ENCODE measurements around the gene AP2A2.
A peak's percentile ranks its signal among the peaks of the same experiment; 100 is the strongest.

The AP2A2 gene

GRCh38 chr11:905952-906351 lies 19.7 kb upstream of the AP2A2 start:
- Mint-ChIP-seq H3K27ac (ENCODE audit: low read depth) (no peak overlapping the region), H3K4me1 (peaks cover 21% of the 10 kb centered on the region), H3K27me3 (no peaks in the 10 kb centered on the region), H3K36me3 (ENCODE audit: insufficient read depth) (peaks cover 11% of the 10 kb centered on the region), H3K4me3 (no peak overlapping the region), H3K9me3 (no peaks in the 10 kb centered on the region)
- DNase-seq (ENCODE audit: low spot score in 2 of 2) (no peak), ATAC-seq (replicated peaks; ENCODE audit: extremely low read depth, poor library complexity, severe bottlenecking) (no peak)

- Mint-ChIP-seq H3K4me3 (no peak overlapping the region), H3K36me3 (ENCODE audit: insufficient read depth) (peaks cover 6% of the 10 kb centered on the region)
Observed at GRCh38 chr11:907668-908067, 18.0 kb upstream of the AP2A2 start.

GRCh38 chr11:908273-908672 lies 17.4 kb upstream of the AP2A2 start:
- Mint-ChIP-seq H3K27me3 (no peaks in the 10 kb centered on the region), H3K4me1 (peaks cover 21% of the 10 kb centered on the region), H3K9me3 (no peaks in the 10 kb centered on the region), H3K27ac (ENCODE audit: low read depth) (no peak overlapping the region), H3K4me3 (no peak overlapping the region), H3K36me3 (ENCODE audit: insufficient read depth) (peaks cover 6% of the 10 kb centered on the region)
- DNase-seq (ENCODE audit: low spot score in 2 of 2) (no peak), ATAC-seq (replicated peaks; ENCODE audit: extremely low read depth, poor library complexity, severe bottlenecking) (no peak)

More at GRCh38 chr11:907668-908067, 18.0 kb upstream of the AP2A2 start:
- DNase-seq (ENCODE audit: low spot score in 2 of 2), result no peak
- ATAC-seq (replicated peaks; ENCODE audit: extremely low read depth, poor library complexity, severe bottlenecking), result no peak
- no peaks in the 10 kb centered on the region for H3K9me3 Mint-ChIP-seq
- no peak overlapping the region for H3K27ac Mint-ChIP-seq (ENCODE audit: low read depth)
- peaks cover 21% of the 10 kb centered on the region for H3K4me1 Mint-ChIP-seq
- H3K27me3 Mint-ChIP-seq, result no peaks in the 10 kb centered on the region

DNA sequence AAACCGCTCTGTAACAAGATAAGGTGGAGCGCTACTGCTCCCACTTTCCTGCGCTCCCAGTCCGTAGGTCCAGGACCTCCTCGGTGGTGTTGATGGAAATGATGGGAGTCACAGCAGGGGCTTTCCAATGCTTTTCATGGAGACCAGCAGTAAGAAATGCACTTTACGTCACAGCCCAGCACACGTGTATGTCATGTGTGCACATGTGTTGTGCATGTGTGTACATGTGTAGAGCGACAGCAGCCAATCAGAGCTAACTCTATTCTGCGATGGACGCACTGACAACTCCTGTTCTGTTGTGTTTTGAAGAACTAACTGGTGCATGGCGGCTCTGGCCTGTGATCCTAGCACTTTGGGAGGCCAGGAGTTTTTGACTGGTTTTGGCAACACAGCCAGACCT lies 16.3 kb upstream of the AP2A2 start:
- DNase-seq (ENCODE audit: low spot score in 2 of 2) (no peak), ATAC-seq (replicated peaks; ENCODE audit: extremely low read depth, poor library complexity, severe bottlenecking) (no peak)
- Mint-ChIP-seq H3K27me3 (no peaks in the 10 kb centered on the region), H3K36me3 (ENCODE audit: insufficient read depth) (peaks cover 4% of the 10 kb centered on the region), H3K4me3 (peak overlapping the region; percentile 85), H3K4me1 (peaks cover 21% of the 10 kb centered on the region), H3K9me3 (no peaks in the 10 kb centered on the region), H3K27ac (ENCODE audit: low read depth) (no peak overlapping the region)

GRCh38 chr11:910044-910588 lies 15.6 kb upstream of the AP2A2 start:
- Mint-ChIP-seq H3K36me3 (ENCODE audit: insufficient read depth) (peaks cover 4% of the 10 kb centered on the region), H3K27me3 (no peaks in the 10 kb centered on the region), H3K9me3 (no peaks in the 10 kb centered on the region), H3K4me1 (peaks cover 21% of the 10 kb centered on the region), H3K27ac (ENCODE audit: low read depth) (peak overlapping the region; percentile 22), H3K4me3 (peak overlapping the region; percentile 85)
- DNase-seq (ENCODE audit: low spot score in 2 of 2), result no peak
- peak; percentile 34 for ATAC-seq (replicated peaks; ENCODE audit: extremely low read depth, poor library complexity, severe bottlenecking)

DNA sequence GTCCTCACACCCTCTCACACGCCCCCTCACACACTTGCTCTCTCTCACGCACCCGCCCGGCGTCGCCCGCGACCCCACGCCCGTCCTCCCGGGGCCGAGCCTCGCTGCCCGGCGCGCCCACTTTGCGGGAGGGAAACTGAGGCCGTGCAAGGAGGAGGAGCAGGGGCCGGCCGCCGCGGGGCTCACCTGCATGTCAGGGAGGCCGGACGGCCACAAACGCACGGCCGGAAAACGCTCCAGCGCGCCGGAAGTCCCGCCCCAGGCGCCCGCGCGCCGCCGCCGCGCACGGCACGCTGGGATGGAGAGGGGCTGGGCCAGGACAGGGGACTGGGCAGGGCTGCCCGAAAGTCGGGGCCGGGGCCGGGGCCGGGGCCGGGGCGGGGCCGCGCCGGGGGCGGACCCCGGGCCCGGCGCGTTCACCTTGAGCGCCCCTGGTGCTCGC lies 15.1 kb upstream of the AP2A2 start, which contains the start of gene CHID1:
CHID1 (minus strand) TSS at position 222 of the 442 bp plus-strand sequence. CDS start 5,994 bp downstream, outside the sequence.
- no peaks in the 10 kb centered on the region for H3K27me3 Mint-ChIP-seq
- peak within 1 kb of the TSS; percentile 85 for H3K4me3 Mint-ChIP-seq
- H3K27ac Mint-ChIP-seq (ENCODE audit: low read depth), result peak within 1 kb of the TSS; percentile 82
- no peaks in the 10 kb centered on the region for H3K9me3 Mint-ChIP-seq
- ATAC-seq (replicated peaks; ENCODE audit: extremely low read depth, poor library complexity, severe bottlenecking) (peak; percentile 95), DNase-seq (ENCODE audit: low spot score in 2 of 2) (peak; percentile 55 to 58)
- peaks cover 4% of the 10 kb centered on the region for H3K36me3 Mint-ChIP-seq (ENCODE audit: insufficient read depth)
- peaks cover 21% of the 10 kb centered on the region for H3K4me1 Mint-ChIP-seq

DNA sequence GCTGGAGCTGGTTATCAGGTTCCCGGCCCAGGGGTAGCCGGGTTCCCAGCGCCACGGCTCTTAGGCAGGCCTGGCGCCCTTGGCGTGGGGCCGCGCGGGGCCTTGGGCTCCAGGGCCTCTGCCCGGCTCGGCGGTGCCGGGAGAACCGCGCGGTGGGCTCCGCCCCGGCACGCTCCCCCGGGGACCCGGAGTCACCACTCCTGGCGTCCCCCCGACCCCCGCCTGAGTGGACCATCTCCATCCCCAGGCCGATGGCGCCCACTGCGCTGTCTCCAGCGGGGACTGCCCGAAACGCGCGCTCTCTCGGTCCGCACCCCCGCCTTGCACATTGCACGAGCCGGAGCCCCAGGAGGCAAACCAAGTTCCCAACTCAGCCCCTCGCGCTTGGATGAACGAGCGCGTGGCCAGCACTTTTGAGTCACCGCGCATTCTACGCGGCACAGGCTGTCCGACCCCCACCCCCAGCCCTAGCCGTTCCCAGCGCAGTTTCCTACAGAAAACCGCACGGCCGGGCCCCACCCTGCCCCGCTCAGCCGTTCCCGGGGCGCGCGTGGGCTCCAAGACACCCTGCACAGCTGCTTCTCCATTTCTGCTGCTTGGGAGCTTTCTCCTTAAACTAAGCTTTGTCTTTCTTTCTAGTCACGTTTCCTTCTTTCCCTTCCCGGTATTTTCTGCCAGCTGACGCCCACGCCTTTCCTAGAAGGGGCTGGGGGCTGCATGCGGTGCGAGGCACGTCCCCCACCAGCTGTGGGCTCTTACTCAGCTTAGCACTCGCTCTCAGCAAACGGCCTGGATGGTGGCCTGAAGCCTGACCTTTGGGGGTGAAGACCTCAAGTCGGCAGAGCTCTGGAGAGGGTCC lies 14.4 kb upstream of the AP2A2 start:
- Mint-ChIP-seq H3K4me3 (peak overlapping the region; percentile 85), H3K9me3 (no peaks in the 10 kb centered on the region), H3K27ac (ENCODE audit: low read depth) (peak overlapping the region; percentile 82), H3K36me3 (ENCODE audit: insufficient read depth) (peaks cover 4% of the 10 kb centered on the region), H3K27me3 (no peaks in the 10 kb centered on the region), H3K4me1 (peaks cover 21% of the 10 kb centered on the region)
- DNase-seq (ENCODE audit: low spot score in 2 of 2), result no peak
- ATAC-seq (replicated peaks; ENCODE audit: extremely low read depth, poor library complexity, severe bottlenecking), result peak; percentile 41

GRCh38 chr11:911890-912219 lies 13.8 kb upstream of the AP2A2 start:
- H3K27ac Mint-ChIP-seq (ENCODE audit: low read depth), result peak overlapping the region; percentile 82
- no peaks in the 10 kb centered on the region for H3K27me3 Mint-ChIP-seq
- H3K4me1 Mint-ChIP-seq, result peaks cover 21% of the 10 kb centered on the region
- ATAC-seq (replicated peaks; ENCODE audit: extremely low read depth, poor library complexity, severe bottlenecking) (no peak), DNase-seq (ENCODE audit: low spot score in 2 of 2) (no peak)
- no peaks in the 10 kb centered on the region for H3K9me3 Mint-ChIP-seq
- H3K36me3 Mint-ChIP-seq (ENCODE audit: insufficient read depth), result peaks cover 4% of the 10 kb centered on the region
- peak overlapping the region; percentile 85 for H3K4me3 Mint-ChIP-seq

DNA sequence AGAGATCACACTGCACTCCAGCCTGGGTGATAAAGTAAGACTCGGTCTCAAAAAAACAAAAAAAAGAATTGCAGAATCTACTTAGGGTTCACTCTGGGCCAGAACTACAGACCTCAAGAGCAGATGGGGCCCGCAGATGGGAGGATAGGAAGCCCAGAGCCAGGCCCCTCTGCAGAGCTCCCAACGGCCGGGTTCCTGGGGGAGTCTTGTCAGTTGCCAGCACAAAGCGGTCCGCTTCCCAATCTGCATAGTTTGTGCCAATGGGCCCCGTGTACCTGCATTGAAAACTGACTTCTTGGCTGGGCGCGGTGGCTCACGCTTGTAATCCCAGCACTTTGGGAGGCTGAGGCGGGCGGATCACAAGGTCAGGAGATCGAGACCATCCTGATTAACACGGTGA lies 13.4 kb upstream of the AP2A2 start:
- Mint-ChIP-seq H3K9me3 (no peaks in the 10 kb centered on the region), H3K4me1 (peaks cover 21% of the 10 kb centered on the region), H3K27ac (ENCODE audit: low read depth) (no peak overlapping the region), H3K27me3 (no peaks in the 10 kb centered on the region), H3K4me3 (peak overlapping the region; percentile 85), H3K36me3 (ENCODE audit: insufficient read depth) (peaks cover 2% of the 10 kb centered on the region)
- ATAC-seq (replicated peaks; ENCODE audit: extremely low read depth, poor library complexity, severe bottlenecking) (no peak), DNase-seq (ENCODE audit: low spot score in 2 of 2) (no peak)

GRCh38 chr11:913043-913442 lies 12.6 kb upstream of the AP2A2 start:
- Mint-ChIP-seq H3K4me1 (peaks cover 14% of the 10 kb centered on the region), H3K4me3 (no peak overlapping the region), H3K27me3 (no peaks in the 10 kb centered on the region), H3K36me3 (ENCODE audit: insufficient read depth) (peaks cover 2% of the 10 kb centered on the region), H3K27ac (ENCODE audit: low read depth) (no peak overlapping the region), H3K9me3 (no peaks in the 10 kb centered on the region)
- ATAC-seq (replicated peaks; ENCODE audit: extremely low read depth, poor library complexity, severe bottlenecking) (no peak), DNase-seq (ENCODE audit: low spot score in 2 of 2) (no peak)

- H3K27me3 Mint-ChIP-seq, result no peaks in the 10 kb centered on the region
- H3K9me3 Mint-ChIP-seq, result no peaks in the 10 kb centered on the region
- no peak for ATAC-seq (replicated peaks; ENCODE audit: extremely low read depth, poor library complexity, severe bottlenecking)
- no peak overlapping the region for H3K4me3 Mint-ChIP-seq
- peaks cover 2% of the 10 kb centered on the region for H3K36me3 Mint-ChIP-seq (ENCODE audit: insufficient read depth)
- H3K4me1 Mint-ChIP-seq, result peaks cover 8% of the 10 kb centered on the region
- no peak for DNase-seq (ENCODE audit: low spot score in 2 of 2)
- no peak overlapping the region for H3K27ac Mint-ChIP-seq (ENCODE audit: low read depth)
Observed at GRCh38 chr11:914204-914603, 11.5 kb upstream of the AP2A2 start.

DNA sequence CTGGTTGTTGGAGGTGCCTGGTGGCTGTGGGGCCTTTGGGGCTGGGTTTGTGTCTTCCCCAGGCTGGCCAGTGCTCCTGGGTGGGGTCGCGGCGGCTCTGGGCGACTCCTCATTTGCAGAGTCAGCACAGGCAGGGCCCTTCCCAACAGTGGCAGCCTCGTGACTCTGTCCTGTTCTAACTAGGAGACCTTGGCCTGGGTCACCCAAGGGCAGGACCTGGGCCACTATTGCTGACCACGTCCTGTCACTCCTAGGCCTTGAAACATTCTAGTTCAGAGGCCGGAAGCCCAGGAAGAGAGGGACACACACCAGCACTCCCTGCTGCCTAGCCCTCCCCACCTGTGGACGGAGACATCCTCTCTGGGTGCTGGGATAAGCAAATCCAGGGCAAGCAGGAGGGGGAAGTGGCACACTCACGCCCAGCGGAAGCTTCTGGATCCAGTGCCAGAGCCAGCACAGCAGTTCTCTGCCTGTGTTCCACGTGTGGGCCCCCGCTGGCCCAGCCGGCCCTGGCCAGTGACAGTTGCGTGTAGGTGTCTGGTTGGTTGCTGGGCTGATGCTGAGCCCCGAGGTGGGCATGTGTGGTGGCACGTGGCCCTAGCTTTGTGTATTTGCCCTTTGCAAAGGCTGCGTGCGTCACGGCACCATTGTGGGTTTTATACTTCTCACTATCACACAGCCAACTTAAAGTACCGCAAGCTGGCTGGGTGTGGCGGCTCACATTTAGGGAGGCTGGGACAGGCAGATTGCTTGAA lies 10.7 kb upstream of the AP2A2 start:
- no peak for DNase-seq (ENCODE audit: low spot score in 2 of 2)
- peaks cover 6% of the 10 kb centered on the region for H3K4me1 Mint-ChIP-seq
- no peaks in the 10 kb centered on the region for H3K9me3 Mint-ChIP-seq
- no peak overlapping the region for H3K4me3 Mint-ChIP-seq
- H3K27me3 Mint-ChIP-seq, result no peaks in the 10 kb centered on the region
- H3K36me3 Mint-ChIP-seq (ENCODE audit: insufficient read depth), result peaks cover 2% of the 10 kb centered on the region
- no peak overlapping the region for H3K27ac Mint-ChIP-seq (ENCODE audit: low read depth)
- ATAC-seq (replicated peaks; ENCODE audit: extremely low read depth, poor library complexity, severe bottlenecking), result no peak
